SK-N-SH (cell line): Measurements from ENCODE around the gene C13orf46. TPM values are rescaled to one million over a fixed set of nuclear protein-coding genes. Genes with fewer than 3 reads are reported as not detected.

Experiments
- CTCF ChIA-PET: fragments of 300-600, 350-600 bp; formaldehyde crosslinking; extraction: SDS; loops from one replicate; lab custom pipeline; 2021; lab: Yijun Ruan, JAX
- POLR2A ChIA-PET: fragments of 350-600 bp; sonication (Branson Sonifier 250); formaldehyde crosslinking; extraction: SDS; loops from one replicate; lab custom pipeline; 2020; ENCODE audit warnings: antibody characterized with exemption, inconsistent platforms; lab: Yijun Ruan, JAX
- DNase-seq: peaks from one replicate; pipeline ENCODE4 v3.0.0; 2012
- H2AFZ ChIP-seq: fragments of 200-600 bp; sonication (generic); 2 replicates; pipeline ENCODE4 v1.8.1; 2016; ENCODE audit warnings: antibody characterized with exemption, mild to moderate bottlenecking, low read depth
- H3F3A ChIP-seq: fragments of 200-600 bp; sonication (generic); replicated peaks from 2 replicates; pipeline ENCODE3; 2016; ENCODE audit warnings: antibody characterized with exemption, mild to moderate bottlenecking; ENCODE audit not compliant: insufficient read depth
- H3K27ac ChIP-seq, 2 experiments: fragments of 200-500 bp in 1 of 2; fragments of 200-600 bp in 1 of 2; sonication (Bioruptor generic) in 1 of 2; sonication (generic), shearing (Covaris generic) in 1 of 2; 2 replicates each; pipeline versions ENCODE4 v1.5.1 to v1.6.1; 2014 to 2016; ENCODE audit warnings: low read depth in 2 of 2, inconsistent platforms in 1 of 2, low read length in 1 of 2, mild to moderate bottlenecking in 1 of 2, mixed read lengths in 1 of 2
- H3K27me3 ChIP-seq: fragments of 200-600 bp; sonication (generic), shearing (Covaris generic); 2 replicates; pipeline ENCODE4 v1.6.1; 2016; ENCODE audit warnings: mixed run types; ENCODE audit not compliant: insufficient read depth
- H3K36me3 ChIP-seq, 2 experiments: fragments of 200-500 bp in 1 of 2; fragments of 200-600 bp in 1 of 2; sonication (Bioruptor generic) in 1 of 2; sonication (generic) in 1 of 2; replicated peaks in 1 of 2; 2 replicates each; pipeline versions ENCODE3 to v1.5.1; 2014 to 2016; ENCODE audit warnings: low read length in 1 of 2, mild to moderate bottlenecking in 1 of 2; ENCODE audit not compliant: insufficient read depth in 2 of 2, control insufficient read depth in 1 of 2
- H3K4me1 ChIP-seq, 2 experiments: fragments of 200-500 bp in 1 of 2; fragments of 200-600 bp in 1 of 2; sonication (Bioruptor generic) in 1 of 2; sonication (generic), shearing (Covaris generic) in 1 of 2; 2 replicates each; pipeline versions ENCODE4 v1.5.1 to v1.6.1; 2014 to 2016; ENCODE audit warnings: low read depth in 1 of 2, low read length in 1 of 2, mixed run types in 1 of 2; ENCODE audit not compliant: insufficient read depth in 2 of 2, control insufficient read depth in 1 of 2
- H3K4me2 ChIP-seq: fragments of 200-600 bp; sonication (generic), shearing (Covaris generic); 2 replicates; pipeline ENCODE4 v1.6.1; 2017; ENCODE audit warnings: mixed run types
- H3K4me3 ChIP-seq, 2 experiments: fragments of 200-500 bp in 1 of 2; fragments of 200-600 bp in 1 of 2; sonication (Bioruptor generic) in 1 of 2; sonication (generic), shearing (Covaris generic) in 1 of 2; 2 replicates each; pipeline versions ENCODE4 v1.5.1 to v1.8.1; 2014 to 2016; ENCODE audit warnings: low read depth in 2 of 2, inconsistent platforms in 1 of 2, low read length in 1 of 2, mild to moderate bottlenecking in 1 of 2, mixed read lengths in 1 of 2, moderate library complexity in 1 of 2
- H3K79me2 ChIP-seq: fragments of 200-600 bp; sonication (generic); 2 replicates; pipeline ENCODE4 v1.8.1; 2017; ENCODE audit warnings: mild to moderate bottlenecking; ENCODE audit not compliant: insufficient read depth
- H3K9ac ChIP-seq: fragments of 200-600 bp; sonication (generic); 2 replicates; pipeline ENCODE4 v1.6.1; 2017; ENCODE audit warnings: mixed run types
- H3K9me2 ChIP-seq: fragments of 200-600 bp; sonication (generic); 2 replicates; pipeline ENCODE4 v1.6.1; 2017; ENCODE audit warnings: mixed run types
- H3K9me3 ChIP-seq: fragments of 200-600 bp; sonication (generic); 2 replicates; pipeline ENCODE4 v1.6.1; 2017; ENCODE audit warnings: mixed run types, mild to moderate bottlenecking, moderate library complexity
- H4K20me1 ChIP-seq: fragments of 200-600 bp; sonication (generic); 2 replicates; pipeline ENCODE4 v1.6.1; 2017; ENCODE audit warnings: mild to moderate bottlenecking, mixed run types; ENCODE audit not compliant: insufficient read depth
- EZH2phosphoT487 ChIP-seq: fragments of 200-600 bp; sonication (generic); IDR thresholded peaks from 2 replicates; pipeline ENCODE4 v1.6.1; 2017; ENCODE audit warnings: low read depth, mixed run types, mild to moderate bottlenecking, antibody characterized with exemption, moderate library complexity, borderline replicate concordance
- FOSL2 ChIP-seq: IDR thresholded peaks from 2 replicates; pipeline ENCODE4 v1.4.0; 2012; ENCODE audit warnings: low read depth, mild to moderate bottlenecking, moderate library complexity, borderline replicate concordance
- FOXJ3 ChIP-seq: sonication (generic); formaldehyde crosslinking; IDR thresholded peaks from 2 replicates; pipeline ENCODE4 v1.5.1; 2020; ENCODE audit warnings: mild to moderate bottlenecking, missing genetic modification reagents
- GABPA ChIP-seq: IDR thresholded peaks from 2 replicates; pipeline ENCODE4 v1.4.0; 2012; ENCODE audit warnings: low read depth, mild to moderate bottlenecking
- GATA2 ChIP-seq: sonication (generic); formaldehyde crosslinking; IDR thresholded peaks from 2 replicates; pipeline ENCODE4 v1.5.0; 2020; ENCODE audit warnings: mild to moderate bottlenecking, missing genetic modification reagents
- NRF1 ChIP-seq: IDR thresholded peaks from 2 replicates; pipeline ENCODE4 v1.6.1; 2012; ENCODE audit warnings: low read depth, mild to moderate bottlenecking, low read length
- RAD21 ChIP-seq: IDR thresholded peaks from 2 replicates; pipeline ENCODE4 v1.6.1; 2012; ENCODE audit warnings: mild to moderate bottlenecking, low read length
- RCOR1 ChIP-seq: fragments of 150-350 bp; IDR thresholded peaks from 2 replicates; pipeline ENCODE4 v1.6.1; 2017; ENCODE audit warnings: antibody characterized with exemption, low read length
- RFX5 ChIP-seq: IDR thresholded peaks from 2 replicates; pipeline ENCODE4 v1.6.1; 2012; ENCODE audit warnings: mild to moderate bottlenecking, improper control_type of control experiment, low read length
- TEAD4 ChIP-seq: IDR thresholded peaks from 2 replicates; pipeline ENCODE4 v1.4.0; 2012; ENCODE audit warnings: mild to moderate bottlenecking, borderline replicate concordance; ENCODE audit not compliant: insufficient read depth
- USF2 ChIP-seq: fragments of 150-350 bp; IDR thresholded peaks from 2 replicates; pipeline ENCODE4 v1.6.1; 2017; ENCODE audit warnings: antibody characterized with exemption, low read length, low read depth, borderline replicate concordance
- YY1 ChIP-seq: IDR thresholded peaks from 2 replicates; pipeline ENCODE4 v1.4.0; 2012; ENCODE audit warnings: low read depth, mild to moderate bottlenecking
- WGBS: methylation state at CpG from one replicate; pipeline ENCODE4 v1.1.6; 2017; ENCODE audit warnings: low lambda C conversion rate; 5-methylcytosine and 5-hydroxymethylcytosine counted together
- polyA plus RNA-seq, 3 experiments: library from polyadenylated mRNA; depleted of rRNA; stranded (reverse); fragments of >200 nt; gene quantifications; 2 replicates each; pipeline ENCODE4 v1.2.3, GENCODE V29; 2012
- TF ChIP-seq, protein P1 (sequence below): fragments of 150-350 bp; IDR thresholded peaks from 2 replicates; pipeline ENCODE4 v1.6.1; 2016; ENCODE audit warnings: mild to moderate bottlenecking, low read depth, low read length
- TF ChIP-seq, protein P2 (sequence below): IDR thresholded peaks from 2 replicates; pipeline ENCODE4 v1.6.1; 2012; ENCODE audit warnings: mild to moderate bottlenecking, low read depth, low read length, moderate library complexity

Gene C13orf46
- polyA plus RNA-seq, 1 of the 3 experiments (the other 2 are of a cell fraction), result 1.7 TPM

DNA sequence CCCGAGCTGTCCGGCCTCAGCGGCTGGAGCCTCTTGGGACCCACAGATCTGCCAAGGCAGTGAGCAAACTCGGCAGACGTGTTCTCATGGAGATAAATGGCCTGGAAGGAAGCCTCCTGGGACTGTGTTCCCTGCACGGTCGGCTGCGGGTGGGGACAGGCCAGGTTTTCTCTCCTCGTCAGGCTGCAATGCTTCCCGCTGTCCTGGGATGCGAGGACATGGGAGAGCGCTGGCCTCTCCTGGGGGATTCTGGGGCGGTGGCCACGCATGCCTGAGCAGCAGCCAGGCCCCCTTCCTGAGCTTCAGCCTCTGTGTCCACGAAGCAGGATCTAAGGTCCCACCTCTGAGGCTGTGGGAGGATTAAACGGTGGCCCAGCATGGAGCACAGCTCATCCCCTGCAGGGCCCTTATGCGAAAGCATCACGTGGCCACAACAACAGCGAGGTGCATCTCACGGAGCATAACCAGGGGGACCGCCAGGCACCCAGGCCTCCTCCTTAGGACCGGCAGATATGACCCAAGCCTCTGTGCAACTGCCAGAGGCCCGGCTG lies 21.2 kb upstream of the C13orf46 start:
- Histone ChIP-seq H3K36me3 (peaks cover 30 to 39% of the 10 kb centered on the region in 2 experiments), H3K27me3 (no peaks in the 10 kb centered on the region), H3K4me3 (no peak overlapping the region), H3K4me2 (no peak overlapping the region), H3F3A (no peaks in the 10 kb centered on the region), H3K9ac (no peak overlapping the region), H3K27ac (no peak overlapping the region), H3K9me3 (no peaks in the 10 kb centered on the region), H3K4me1 (peaks cover 0 to 23% of the 10 kb centered on the region in 2 experiments; a peak in 1 of 4 replicates), H3K9me2 (no peaks in the 10 kb centered on the region), H4K20me1 (no peaks in the 10 kb centered on the region), H3K79me2 (no peaks in the 10 kb centered on the region), H2AFZ (no peak overlapping the region)
- POLR2A ChIA-PET, result no interaction called here
- no peak for TF ChIP-seq RCOR1
- TF ChIP-seq FOSL2, result no peak
- TF ChIP-seq GATA2 (CRISPR knock-in tag), result no peak
- TF ChIP-seq NRF1, result no peak
- no peak for TF ChIP-seq EZH2phosphoT487
- no peak for TF ChIP-seq USF2
- no peak for TF ChIP-seq TEAD4
- TF ChIP-seq FOXJ3, result no peak
- no peak for TF ChIP-seq RAD21
- no peak for TF ChIP-seq GABPA
- 93% methylated on average over 19 of the region's 23 CpGs for WGBS
- DNase-seq, result no peak
- CTCF ChIA-PET, result no interaction called here

GRCh38 chr13:113992276-113993005 lies 18.6 kb upstream of the C13orf46 start:
- CTCF ChIA-PET, result interaction anchor here (1.1 kb wide), 1 partner anchor 14 kb away, joined by 3 read pairs; no protein-coding TSS in a partner anchor
- Histone ChIP-seq H3K36me3 (peaks cover 32 to 35% of the 10 kb centered on the region in 2 experiments), H4K20me1 (no peaks in the 10 kb centered on the region), H3K27me3 (no peaks in the 10 kb centered on the region), H3K27ac (no peak overlapping the region), H3K4me1 (peaks cover 0 to 15% of the 10 kb centered on the region in 2 experiments; a peak in 1 of 4 replicates), H3K4me3 (no peak overlapping the region), H3K79me2 (no peaks in the 10 kb centered on the region), H3K9me2 (no peaks in the 10 kb centered on the region), H2AFZ (no peak overlapping the region), H3F3A (no peaks in the 10 kb centered on the region), H3K4me2 (no peak overlapping the region), H3K9me3 (no peaks in the 10 kb centered on the region)
- POLR2A ChIA-PET, result no interaction called here
- WGBS, result 95% methylated on average over 21 of the region's 21 CpGs
- DNase-seq, result no peak
- TF ChIP-seq, protein P1, sequence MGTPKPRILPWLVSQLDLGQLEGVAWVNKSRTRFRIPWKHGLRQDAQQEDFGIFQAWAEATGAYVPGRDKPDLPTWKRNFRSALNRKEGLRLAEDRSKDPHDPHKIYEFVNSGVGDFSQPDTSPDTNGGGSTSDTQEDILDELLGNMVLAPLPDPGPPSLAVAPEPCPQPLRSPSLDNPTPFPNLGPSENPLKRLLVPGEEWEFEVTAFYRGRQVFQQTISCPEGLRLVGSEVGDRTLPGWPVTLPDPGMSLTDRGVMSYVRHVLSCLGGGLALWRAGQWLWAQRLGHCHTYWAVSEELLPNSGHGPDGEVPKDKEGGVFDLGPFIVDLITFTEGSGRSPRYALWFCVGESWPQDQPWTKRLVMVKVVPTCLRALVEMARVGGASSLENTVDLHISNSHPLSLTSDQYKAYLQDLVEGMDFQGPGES, result no peak
- TF ChIP-seq, protein P2, sequence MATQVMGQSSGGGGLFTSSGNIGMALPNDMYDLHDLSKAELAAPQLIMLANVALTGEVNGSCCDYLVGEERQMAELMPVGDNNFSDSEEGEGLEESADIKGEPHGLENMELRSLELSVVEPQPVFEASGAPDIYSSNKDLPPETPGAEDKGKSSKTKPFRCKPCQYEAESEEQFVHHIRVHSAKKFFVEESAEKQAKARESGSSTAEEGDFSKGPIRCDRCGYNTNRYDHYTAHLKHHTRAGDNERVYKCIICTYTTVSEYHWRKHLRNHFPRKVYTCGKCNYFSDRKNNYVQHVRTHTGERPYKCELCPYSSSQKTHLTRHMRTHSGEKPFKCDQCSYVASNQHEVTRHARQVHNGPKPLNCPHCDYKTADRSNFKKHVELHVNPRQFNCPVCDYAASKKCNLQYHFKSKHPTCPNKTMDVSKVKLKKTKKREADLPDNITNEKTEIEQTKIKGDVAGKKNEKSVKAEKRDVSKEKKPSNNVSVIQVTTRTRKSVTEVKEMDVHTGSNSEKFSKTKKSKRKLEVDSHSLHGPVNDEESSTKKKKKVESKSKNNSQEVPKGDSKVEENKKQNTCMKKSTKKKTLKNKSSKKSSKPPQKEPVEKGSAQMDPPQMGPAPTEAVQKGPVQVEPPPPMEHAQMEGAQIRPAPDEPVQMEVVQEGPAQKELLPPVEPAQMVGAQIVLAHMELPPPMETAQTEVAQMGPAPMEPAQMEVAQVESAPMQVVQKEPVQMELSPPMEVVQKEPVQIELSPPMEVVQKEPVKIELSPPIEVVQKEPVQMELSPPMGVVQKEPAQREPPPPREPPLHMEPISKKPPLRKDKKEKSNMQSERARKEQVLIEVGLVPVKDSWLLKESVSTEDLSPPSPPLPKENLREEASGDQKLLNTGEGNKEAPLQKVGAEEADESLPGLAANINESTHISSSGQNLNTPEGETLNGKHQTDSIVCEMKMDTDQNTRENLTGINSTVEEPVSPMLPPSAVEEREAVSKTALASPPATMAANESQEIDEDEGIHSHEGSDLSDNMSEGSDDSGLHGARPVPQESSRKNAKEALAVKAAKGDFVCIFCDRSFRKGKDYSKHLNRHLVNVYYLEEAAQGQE, result no peak
- TF ChIP-seq YY1, result no peak
- TF ChIP-seq NRF1, result no peak
- TF ChIP-seq RFX5, result no peak
- TF ChIP-seq, all 33 proteins: peak for 0
- no peak overlapping the region for H3K9ac ChIP-seq
